SK-N-SH treated with all-trans-retinoic acid at 6 μM for 48 hours (cell line): ENCODE measurements around the gene BICD1.

Experiments
- ARNTL ChIP-seq: fragments of 450-650 bp; formaldehyde crosslinking; IDR thresholded peaks from 2 replicates; pipeline ENCODE4 v1.5.0; 2020; ENCODE audit warnings: low read depth, mild to moderate bottlenecking, moderate library complexity, borderline replicate concordance
- CREB5 ChIP-seq: fragments of 250-450 bp; sonication (Bioruptor Pico); IDR thresholded peaks from 2 replicates; pipeline ENCODE4 v1.5.1; 2020; ENCODE audit warnings: low read depth, mild to moderate bottlenecking, moderate library complexity
- PATZ1 ChIP-seq: fragments of 250-450 bp; sonication (Bioruptor Pico); IDR thresholded peaks from 2 replicates; pipeline ENCODE4 v1.8.0; 2020; ENCODE audit warnings: mild to moderate bottlenecking, moderate library complexity, borderline replicate concordance
- POU6F1 ChIP-seq: fragments of 250-450 bp; sonication (Bioruptor Pico); IDR thresholded peaks from 2 replicates; pipeline ENCODE4 v1.8.0; 2021; ENCODE audit warnings: low read depth, mild to moderate bottlenecking, moderate library complexity, borderline replicate concordance
- PPARA ChIP-seq: fragments of 250-450 bp; sonication (Bioruptor Pico); IDR thresholded peaks from 2 replicates; pipeline ENCODE4 v1.5.0; 2020; ENCODE audit warnings: mild to moderate bottlenecking, borderline replicate concordance
- RARB ChIP-seq: fragments of 250-450 bp; sonication (Bioruptor Pico); IDR thresholded peaks from 2 replicates; pipeline ENCODE4 v1.8.0; 2021; ENCODE audit warnings: mild to moderate bottlenecking, moderate library complexity
- TOX ChIP-seq: fragments of 250-450 bp; sonication (Bioruptor Pico); IDR thresholded peaks from 2 replicates; pipeline ENCODE4 v1.8.0; 2021; ENCODE audit warnings: mild to moderate bottlenecking, moderate library complexity, borderline replicate concordance
- TSHZ2 ChIP-seq: fragments of 250-450 bp; sonication (Bioruptor Pico); IDR thresholded peaks from 2 replicates; pipeline ENCODE4 v1.5.0; 2020; ENCODE audit warnings: mild to moderate bottlenecking, moderate library complexity
- ZFP3 ChIP-seq: fragments of 250-450 bp; sonication (Bioruptor Pico); IDR thresholded peaks from 2 replicates; pipeline ENCODE4 v1.5.0; 2020; ENCODE audit warnings: mild to moderate bottlenecking, moderate library complexity
- ZNF565 ChIP-seq: fragments of 450-650 bp; formaldehyde crosslinking; conservative IDR thresholded peaks from 2 replicates; pipeline ENCODE4 v1.5.0; 2020; ENCODE audit warnings: low read depth, mild to moderate bottlenecking, moderate library complexity
- ZNF8 ChIP-seq: fragments of 450-650 bp; formaldehyde crosslinking; IDR thresholded peaks from 2 replicates; pipeline ENCODE4 v1.5.0; 2020; ENCODE audit warnings: mild to moderate bottlenecking, moderate library complexity

GRCh38 chr12:32353540-32353939, 246.9 kb downstream of the BICD1 start:
- TF ChIP-seq PATZ1 (no peak), ZNF8 (CRISPR knock-in tag) (no peak), ZFP3 (CRISPR knock-in tag) (no peak), PPARA (CRISPR knock-in tag) (no peak), ZNF565 (CRISPR knock-in tag) (no peak), RARB (CRISPR knock-in tag) (no peak), TOX (CRISPR knock-in tag) (no peak), CREB5 (CRISPR knock-in tag) (no peak), TSHZ2 (CRISPR knock-in tag) (no peak), ARNTL (CRISPR knock-in tag) (no peak), POU6F1 (CRISPR knock-in tag) (no peak)
